H7 (cell line): Measurements from ENCODE around the gene FAM161B. TPM values are rescaled to one million over a fixed set of nuclear protein-coding genes. Genes with fewer than 3 reads are reported as not detected.
"Not testable (repeated sequence)": the region's sequence is repeated elsewhere in the genome, so short reads cannot be mapped to it uniquely, and the experiment has no call there.

Experiments used
- DNase-seq: peaks from one replicate; pipeline ENCODE4 v3.0.0; 2012
- H3K27me3 ChIP-seq: 2 replicates; pipeline ENCODE4 v1.6.0; 2011; ENCODE audit warnings: mild to moderate bottlenecking, low read length; ENCODE audit not compliant: control insufficient read depth, insufficient read depth
- H3K36me3 ChIP-seq: replicated peaks from 2 replicates; pipeline ENCODE4 v1.5.1; 2011; ENCODE audit warnings: low read length; ENCODE audit not compliant: control insufficient read depth, insufficient read depth
- H3K4me3 ChIP-seq: 2 replicates; pipeline ENCODE4 v1.5.1; 2011; ENCODE audit warnings: low read depth, mild to moderate bottlenecking, control low read depth, low read length, moderate library complexity; ENCODE audit not compliant: insufficient read depth
- total RNA-seq: library from RNA; depleted of rRNA; stranded (reverse); fragments of >200 nt; shearing (Covaris generic); gene quantifications from 2 replicates; pipeline ENCODE4 v1.2.3, GENCODE V29; 2014; rRNA removed

The FAM161B gene, protein sequence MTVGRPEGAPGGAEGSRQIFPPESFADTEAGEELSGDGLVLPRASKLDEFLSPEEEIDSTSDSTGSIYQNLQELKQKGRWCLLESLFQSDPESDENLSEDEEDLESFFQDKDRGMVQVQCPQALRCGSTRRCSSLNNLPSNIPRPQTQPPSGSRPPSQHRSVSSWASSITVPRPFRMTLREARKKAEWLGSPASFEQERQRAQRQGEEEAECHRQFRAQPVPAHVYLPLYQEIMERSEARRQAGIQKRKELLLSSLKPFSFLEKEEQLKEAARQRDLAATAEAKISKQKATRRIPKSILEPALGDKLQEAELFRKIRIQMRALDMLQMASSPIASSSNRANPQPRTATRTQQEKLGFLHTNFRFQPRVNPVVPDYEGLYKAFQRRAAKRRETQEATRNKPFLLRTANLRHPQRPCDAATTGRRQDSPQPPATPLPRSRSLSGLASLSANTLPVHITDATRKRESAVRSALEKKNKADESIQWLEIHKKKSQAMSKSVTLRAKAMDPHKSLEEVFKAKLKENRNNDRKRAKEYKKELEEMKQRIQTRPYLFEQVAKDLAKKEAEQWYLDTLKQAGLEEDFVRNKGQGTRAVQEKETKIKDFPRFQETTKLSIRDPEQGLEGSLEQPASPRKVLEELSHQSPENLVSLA
- total RNA-seq, result 0.45 and 0.48 TPM in 2 replicates

DNA sequence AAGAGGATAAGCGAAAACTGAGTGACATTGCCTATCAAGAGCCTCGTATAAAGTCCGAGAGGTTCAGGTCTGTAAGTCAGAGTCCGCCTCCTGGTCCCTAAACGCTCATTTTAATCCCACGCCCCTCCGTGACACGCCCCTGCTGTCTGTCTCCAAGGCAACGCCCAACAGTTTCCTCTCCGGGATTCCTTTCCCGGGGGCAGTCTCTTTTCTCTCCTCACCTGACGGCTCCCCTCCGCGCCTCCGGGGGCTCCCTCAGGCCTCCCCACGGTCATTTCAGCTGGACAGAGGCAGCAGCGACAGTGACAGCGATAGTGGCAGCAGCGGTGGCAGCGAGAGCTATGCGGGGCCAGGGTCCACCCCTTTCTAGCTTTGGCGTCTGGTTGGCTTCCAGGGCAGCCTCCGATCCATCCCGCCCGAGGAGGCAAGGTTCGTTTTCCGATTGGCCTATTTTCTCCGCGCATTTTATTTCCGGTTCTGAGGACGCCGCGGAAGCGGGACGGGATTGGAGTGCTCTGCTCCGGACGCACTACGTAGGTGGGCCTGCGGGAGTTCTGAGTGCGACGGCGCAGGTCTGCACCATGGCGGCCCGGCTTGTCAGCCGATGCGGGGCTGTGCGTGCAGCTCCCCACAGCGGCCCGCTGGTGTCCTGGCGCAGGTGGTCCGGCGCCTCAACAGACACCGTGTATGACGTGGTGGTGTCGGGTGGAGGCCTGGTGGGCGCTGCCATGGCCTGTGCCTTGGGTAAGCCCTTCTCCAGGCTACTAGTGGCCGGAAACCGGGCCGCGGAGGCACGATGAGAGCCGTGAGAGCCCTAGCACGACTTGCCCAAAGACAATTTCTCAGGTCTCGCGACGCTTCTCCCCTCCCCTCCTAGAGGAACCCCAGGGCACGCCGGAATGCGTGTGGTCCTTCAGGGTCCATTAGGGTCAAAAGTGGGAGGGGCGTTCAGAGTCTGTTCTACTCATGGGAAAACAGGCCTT, at the start of gene FAM161B, which contains the start of gene COQ6:
Gene FAM161B, minus strand, starts transcription at position 343 of the 983 bp plus-strand sequence. Its CDS starts 68 bp downstream, at position 275.
Gene COQ6, plus strand, starts transcription at position 551 of the 983 bp plus-strand sequence. Its CDS starts 31 bp downstream, at position 582.
- H3K4me3 ChIP-seq, result peak within 1 kb of the TSS; percentile 77
- peaks cover 1% of the 10 kb centered on the region; the same call in 1 of the 2 replicates for H3K36me3 ChIP-seq
- H3K27me3 ChIP-seq, result no peaks in the 10 kb centered on the region
- DNase-seq, result peak; percentile 94

DNA sequence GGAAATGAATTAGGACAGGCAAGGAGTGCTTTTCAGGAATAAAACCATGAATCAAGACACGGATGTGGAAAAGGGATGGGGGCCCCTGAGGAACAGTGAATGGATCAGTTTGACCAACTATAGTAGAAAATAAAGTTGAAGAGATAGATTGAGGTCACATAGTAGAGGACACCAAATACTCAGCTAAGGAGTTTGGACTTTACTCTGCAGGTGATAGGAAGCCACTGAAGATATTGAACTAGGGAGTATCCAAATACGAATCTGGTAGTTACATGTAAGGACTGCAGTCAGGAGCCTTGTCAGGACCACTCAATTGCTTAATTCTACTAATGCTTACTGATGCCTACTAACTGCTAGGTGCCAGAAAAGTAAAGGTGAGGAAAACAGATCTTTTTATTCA, 48.8 kb upstream of the FAM161B start:
- Histone ChIP-seq H3K4me3 (no peak overlapping the region), H3K27me3 (no peaks in the 10 kb centered on the region), H3K36me3 (no peaks in the 10 kb centered on the region)
- DNase-seq, result no peak

DNA sequence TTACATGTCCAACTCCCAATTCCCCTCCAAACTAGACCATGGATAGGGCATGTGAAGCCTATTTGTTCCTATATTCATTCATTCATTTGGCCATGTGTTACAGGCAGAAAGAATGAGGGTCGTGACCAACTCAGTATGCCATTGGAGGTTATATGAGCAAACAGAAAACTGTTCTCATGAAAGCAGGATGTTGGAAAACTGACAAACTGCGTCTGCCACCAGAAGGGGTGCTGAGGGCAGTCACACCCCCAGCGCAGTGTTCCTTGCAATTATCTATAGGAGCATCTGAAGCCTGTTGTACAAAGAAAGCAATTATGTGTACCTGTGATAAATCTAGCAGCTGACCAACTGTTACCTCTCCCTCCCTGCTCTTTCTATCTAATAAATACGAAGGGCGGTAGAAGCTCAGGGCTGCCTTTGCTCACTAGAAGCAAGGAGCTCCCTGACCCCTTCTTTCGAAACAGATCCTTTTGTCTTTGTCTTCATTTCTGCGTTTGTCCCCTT, 48.1 kb upstream of the FAM161B start:
- Histone ChIP-seq H3K4me3 (no peak overlapping the region), H3K27me3 (no peaks in the 10 kb centered on the region), H3K36me3 (no peaks in the 10 kb centered on the region)
- DNase-seq, result no peak

DNA sequence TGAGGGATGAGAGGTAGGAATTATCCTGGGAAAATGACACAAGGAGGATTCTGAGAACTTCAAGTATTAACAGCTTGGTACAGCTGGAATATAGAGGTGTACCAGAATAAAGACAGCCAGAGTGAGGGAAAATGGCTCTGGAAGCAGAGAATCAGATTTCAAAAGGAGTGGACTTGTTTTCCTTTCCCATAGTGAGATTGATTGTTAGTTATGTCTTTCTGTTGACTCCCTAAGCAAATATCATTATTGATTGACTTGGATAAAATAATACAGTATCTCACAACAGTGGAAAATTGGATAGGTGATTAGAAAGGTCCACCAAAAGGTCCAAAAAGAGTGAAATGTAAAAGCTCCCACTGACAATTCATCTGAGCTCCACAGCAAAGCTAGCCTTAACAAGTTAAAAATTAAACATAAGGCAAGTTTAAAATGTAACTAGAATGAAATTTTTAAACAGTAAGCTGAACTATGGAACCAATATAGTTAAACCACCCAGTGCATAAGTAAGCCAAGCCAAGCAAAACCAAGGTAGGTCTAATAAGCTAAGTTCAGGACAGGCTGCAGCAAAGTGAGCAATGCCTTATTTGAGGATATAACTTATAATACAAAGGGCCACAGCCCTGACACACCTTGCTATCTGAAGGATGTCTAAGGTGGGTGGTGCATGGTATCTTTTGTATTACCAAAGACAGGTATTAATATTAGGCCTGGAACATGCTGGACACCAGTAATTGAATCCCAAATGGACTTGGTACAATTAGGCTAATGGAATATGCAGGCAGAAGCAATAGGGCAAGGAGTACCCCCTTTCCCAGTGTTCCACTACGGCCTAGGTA, 47.4 kb upstream of the FAM161B start:
- H3K36me3 ChIP-seq, result no peaks in the 10 kb centered on the region
- DNase-seq, result no peak
- H3K27me3 ChIP-seq, result no peaks in the 10 kb centered on the region
- H3K4me3 ChIP-seq, result no peak overlapping the region

DNA sequence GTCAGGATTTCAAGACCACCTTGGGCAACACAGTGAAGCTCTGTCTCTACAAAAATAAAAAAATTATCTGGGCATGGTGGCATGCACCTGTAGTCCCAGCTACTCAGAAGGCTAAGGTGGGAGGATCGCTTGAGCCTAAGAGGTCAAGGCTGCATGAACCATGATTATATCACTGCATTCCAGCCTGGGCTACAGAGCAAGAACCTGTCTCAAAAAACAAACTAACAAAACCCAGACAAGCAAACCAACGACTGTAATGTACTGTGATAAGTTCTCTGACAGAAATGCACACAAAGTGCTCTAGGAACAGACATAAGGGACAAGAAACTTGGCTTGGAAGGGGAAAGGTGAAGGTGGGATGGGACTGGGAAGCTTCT, 46.8 kb upstream of the FAM161B start:
- H3K4me3 ChIP-seq, result no peak overlapping the region

DNA sequence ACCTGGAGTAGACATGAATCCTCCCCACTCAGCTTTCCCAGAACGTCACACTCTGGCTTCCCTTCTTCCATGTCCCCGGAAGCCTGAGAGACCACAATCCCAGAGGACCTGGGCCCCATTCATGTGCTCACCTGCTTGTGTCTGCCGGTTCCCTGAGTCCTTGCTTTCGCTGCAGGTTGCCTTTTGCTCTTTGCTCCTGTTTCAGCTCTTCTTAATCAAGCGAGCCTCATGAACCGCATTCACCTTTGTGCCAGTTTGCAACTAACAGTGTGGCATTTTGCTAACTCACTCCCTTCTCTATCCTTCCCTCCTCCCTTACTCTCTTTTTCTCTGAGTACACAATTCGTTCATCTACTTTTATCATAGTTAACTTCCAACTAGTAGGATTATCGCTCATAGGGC, 46.1 kb upstream of the FAM161B start:
- no peak for DNase-seq
- Histone ChIP-seq H3K4me3 (no peak overlapping the region), H3K27me3 (no peaks in the 10 kb centered on the region), H3K36me3 (no peaks in the 10 kb centered on the region)

More for the DNA sequence above, 46.8 kb upstream of the FAM161B start:
- DNase-seq, result no peak
- Histone ChIP-seq H3K36me3 (no peaks in the 10 kb centered on the region), H3K27me3 (no peaks in the 10 kb centered on the region)

DNA sequence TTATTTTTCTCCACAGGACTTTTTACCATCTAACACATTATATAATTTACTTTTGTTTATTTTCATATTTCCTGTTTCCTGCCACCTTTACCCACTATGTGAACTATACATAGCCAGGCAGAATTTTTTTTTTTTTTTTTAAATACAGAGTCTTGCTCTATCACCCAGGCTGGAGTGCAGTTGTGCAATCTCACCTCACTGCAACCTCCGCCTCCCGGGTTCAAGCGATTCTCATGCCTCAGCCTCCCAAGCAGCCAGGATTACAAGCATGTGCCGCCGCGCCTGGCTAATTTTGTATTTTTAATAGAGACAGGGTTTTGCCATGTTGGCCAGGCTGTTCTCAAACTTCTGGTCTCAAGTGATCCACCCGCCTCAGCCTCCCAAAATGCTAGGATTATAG, 45.0 kb upstream of the FAM161B start:
- H3K36me3 ChIP-seq, DNase-seq, H3K4me3 ChIP-seq, H3K27me3 ChIP-seq: not testable (repeated sequence)

DNA sequence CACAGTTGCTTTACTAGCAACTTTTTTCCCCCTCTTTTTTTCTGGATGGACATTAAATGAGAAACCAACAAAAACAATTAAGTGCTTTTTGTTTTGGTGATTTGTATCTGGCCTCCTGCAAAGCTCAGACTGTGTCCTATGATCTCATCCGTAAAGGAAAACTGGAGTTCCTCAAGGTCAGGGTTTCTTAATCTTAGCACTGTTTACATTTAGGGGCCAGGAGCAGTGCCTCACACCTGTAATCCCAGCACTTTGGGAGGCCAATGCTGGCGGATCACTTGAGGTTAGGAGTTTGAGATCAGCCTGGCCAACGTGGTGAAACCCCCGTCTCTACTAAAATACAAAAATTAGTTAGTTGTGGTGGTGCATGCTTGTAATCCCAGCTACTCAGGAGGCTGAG, 41.2 kb upstream of the FAM161B start:
- Histone ChIP-seq H3K27me3 (no peaks in the 10 kb centered on the region), H3K36me3 (no peaks in the 10 kb centered on the region), H3K4me3 (no peak overlapping the region)
- DNase-seq, result no peak

DNA sequence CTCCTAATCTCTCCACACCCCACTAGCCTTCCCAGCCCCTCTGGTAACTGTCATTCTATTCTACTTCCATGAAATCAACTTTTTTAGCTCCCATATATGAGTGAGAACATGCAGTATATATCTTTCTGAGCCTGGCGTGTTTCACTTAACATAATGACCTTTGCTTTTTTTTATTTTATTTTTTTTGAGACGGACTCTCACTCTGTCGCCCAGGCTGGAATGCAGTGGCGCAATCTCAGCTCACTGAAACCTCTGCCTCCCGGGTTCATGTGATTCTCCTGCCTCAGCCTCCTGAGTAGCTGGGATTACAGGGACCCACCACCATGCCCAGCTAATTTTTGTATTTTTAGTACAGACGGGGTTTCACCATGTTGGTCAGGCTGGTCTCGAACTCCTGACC, 38.8 kb upstream of the FAM161B start:
- H3K27me3 ChIP-seq, DNase-seq, H3K36me3 ChIP-seq, H3K4me3 ChIP-seq: not testable (repeated sequence)

DNA sequence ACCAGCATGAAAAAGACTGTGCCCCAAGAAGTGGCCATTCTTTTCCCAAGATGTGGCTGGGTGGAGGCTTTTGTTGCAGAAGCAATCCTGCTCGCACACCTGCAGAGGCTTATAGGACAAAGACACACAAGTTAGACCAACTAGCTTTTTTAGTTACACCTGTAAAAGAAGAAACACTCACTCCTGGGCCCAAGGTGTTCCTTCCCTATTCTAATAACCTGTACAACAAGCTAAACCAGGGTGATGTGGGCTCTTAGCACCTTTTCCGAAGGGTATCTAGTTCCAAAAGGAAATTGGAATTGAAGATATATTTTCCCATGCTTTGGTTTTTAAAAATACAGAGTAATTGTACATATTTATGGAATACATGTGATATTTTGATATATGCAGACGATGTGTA, 38.2 kb upstream of the FAM161B start:
- Histone ChIP-seq H3K27me3 (no peaks in the 10 kb centered on the region), H3K4me3 (no peak overlapping the region), H3K36me3 (no peaks in the 10 kb centered on the region)
- DNase-seq, result no peak

DNA sequence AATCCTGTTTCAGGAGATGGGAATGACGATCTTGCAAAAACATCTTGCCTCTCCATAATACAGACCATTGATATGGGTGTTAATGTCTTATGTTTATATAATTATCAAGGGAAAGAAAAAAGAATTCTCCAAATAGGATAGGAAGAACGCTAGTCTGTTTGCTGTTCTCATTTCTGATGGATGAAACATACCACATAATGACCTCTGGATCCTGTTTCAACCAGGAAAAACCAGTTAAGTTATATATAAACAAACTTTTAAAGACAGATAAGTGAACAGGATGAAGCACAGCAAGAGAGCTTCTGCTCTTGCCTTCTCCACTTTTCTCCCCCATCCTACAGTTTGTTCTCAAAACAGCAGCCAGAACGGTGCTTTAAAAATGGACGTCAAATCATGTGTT, 28.0 kb upstream of the FAM161B start:
- H3K4me3 ChIP-seq, result no peak overlapping the region
- no peak for DNase-seq

DNA sequence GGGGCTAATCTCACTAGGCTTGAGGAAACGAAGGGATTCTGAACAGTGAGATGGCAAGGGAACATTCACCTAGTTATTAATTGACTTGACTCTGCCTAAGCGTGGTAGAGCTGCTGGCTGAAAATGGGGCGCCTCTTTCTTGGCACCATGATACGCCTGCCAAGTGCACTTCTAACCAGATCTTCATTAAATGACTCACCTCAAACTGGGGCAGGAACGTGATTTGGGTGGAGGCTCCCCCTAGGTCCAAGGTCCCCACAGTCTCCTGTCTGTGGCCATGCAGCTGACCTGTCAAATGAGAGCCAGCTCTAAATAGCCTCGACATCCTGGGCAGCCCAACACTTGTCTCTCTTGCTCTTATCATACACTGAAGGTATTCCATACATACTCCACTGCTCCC, 26.2 kb upstream of the FAM161B start:
- no peak overlapping the region for H3K4me3 ChIP-seq
- DNase-seq, result no peak
- H3K36me3 ChIP-seq, result peaks cover 2% of the 10 kb centered on the region
- no peaks in the 10 kb centered on the region for H3K27me3 ChIP-seq

More for the DNA sequence above, 28.0 kb upstream of the FAM161B start:
- no peaks in the 10 kb centered on the region for H3K27me3 ChIP-seq
- H3K36me3 ChIP-seq, result peaks cover 2% of the 10 kb centered on the region

DNA sequence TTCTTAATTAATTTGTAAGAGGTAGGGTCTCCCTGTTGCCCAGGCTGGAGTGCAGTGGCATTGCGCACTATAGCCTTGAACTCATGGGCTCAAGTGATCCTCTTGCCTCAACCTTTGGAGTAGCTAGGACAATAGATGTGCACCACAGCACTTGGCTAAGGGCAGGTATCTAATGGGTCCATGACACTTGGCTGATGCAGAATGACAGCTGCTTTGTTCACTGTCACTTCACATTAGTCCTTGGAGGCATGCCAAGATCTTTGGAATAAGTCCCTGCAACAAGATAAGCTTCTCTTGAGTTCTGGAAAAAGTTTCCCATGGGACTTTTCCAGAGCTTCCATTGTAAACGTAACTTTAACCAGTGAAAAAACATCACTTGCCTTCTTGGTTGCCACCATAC, 23.6 kb upstream of the FAM161B start:
- no peak for DNase-seq
- Histone ChIP-seq H3K27me3 (no peaks in the 10 kb centered on the region), H3K4me3 (no peak overlapping the region), H3K36me3 (peaks cover 4% of the 10 kb centered on the region)
